ENCODE results near the gene SLC25A6. TPM values are rescaled to one million over a fixed set of nuclear protein-coding genes. Genes with fewer than 3 reads are reported as not detected.
"Not testable (repeated sequence)": the region's sequence is repeated elsewhere in the genome, so short reads cannot be mapped to it uniquely, and the experiment has no call there.

Gene SLC25A6
- polyA plus RNA-seq, 4 donors: 374 to 650 (median 494) TPM

DNA sequence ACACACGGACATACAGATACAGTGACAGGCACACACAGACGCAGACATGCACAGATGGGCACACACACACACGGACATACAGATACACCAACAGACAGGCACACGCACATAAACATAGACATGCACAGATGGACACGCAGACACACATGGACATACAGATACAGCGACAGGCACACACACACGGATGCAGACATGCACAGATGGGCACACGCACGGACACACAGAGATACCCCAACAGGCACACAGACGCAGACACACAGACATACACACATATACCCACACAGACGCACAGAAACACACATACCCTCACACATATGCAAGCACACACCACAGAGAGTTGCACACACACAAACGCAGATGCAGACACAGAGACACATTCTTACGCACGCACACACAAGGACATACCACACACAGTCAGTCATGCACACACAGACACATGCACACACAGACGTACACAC lies 24.4 kb upstream of the SLC25A6 start:
- DNase-seq (ENCODE audit: low read depth in 4 of 4, low spot score in 3 of 4): no peak

- no peak for DNase-seq (ENCODE audit: low read depth in 4 of 4, low spot score in 3 of 4)
Measured at GRCh38 chrX:1412551-1413161, 20.7 kb upstream of the SLC25A6 start.

- DNase-seq (ENCODE audit: low read depth in 4 of 4, low spot score in 3 of 4): peak in 3 of 4 donors; percentile 25 to 35 (median 28)
Measured at GRCh38 chrX:1411326-1411725, 19.4 kb upstream of the SLC25A6 start.

- no peak for DNase-seq (ENCODE audit: low read depth in 4 of 4, low spot score in 3 of 4)
Measured at GRCh38 chrX:1407035-1407434, 15.1 kb upstream of the SLC25A6 start.

- DNase-seq (ENCODE audit: low read depth in 4 of 4, low spot score in 3 of 4): not testable (repeated sequence)
Measured at GRCh38 chrX:1405769-1406168, 13.9 kb upstream of the SLC25A6 start.

DNA sequence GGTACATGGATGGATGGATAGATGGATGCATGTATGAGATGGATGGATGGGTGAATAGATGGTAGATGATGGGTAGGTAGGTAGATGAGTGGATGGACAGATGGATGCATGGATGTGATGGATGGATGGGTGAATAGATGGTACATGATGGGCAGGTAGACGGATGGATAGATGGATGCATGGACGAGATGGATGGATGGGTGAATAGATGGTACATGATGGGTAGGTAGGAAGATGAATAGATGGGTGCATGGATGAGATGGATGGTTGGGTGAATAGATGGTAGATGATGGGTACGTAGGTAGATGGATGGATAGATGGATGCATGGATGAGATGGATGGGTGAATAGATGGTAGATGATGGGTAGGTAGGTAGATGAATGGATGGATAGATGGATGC lies 12.0 kb upstream of the SLC25A6 start:
- not testable (repeated sequence) for DNase-seq (ENCODE audit: low read depth in 4 of 4, low spot score in 3 of 4)

DNA sequence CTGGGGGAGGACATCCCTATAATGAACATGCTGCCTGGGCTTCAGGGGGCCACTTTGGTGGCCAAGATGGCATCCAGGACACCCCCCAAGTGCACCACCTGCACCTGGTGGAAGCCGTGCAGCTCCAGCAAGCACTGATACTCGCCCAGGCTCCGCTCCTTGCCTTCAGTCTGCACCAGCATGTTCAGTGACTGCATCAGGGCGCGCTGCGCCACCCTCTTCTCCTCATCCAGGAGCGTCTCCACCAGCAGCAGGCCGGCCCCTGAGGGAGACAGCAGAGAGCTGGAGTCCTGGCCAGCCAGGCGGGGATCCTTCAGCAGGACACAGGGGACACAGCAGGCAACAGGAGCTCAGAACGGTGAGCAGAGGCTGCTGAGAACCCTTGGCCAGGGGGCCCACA lies 11.3 kb upstream of the SLC25A6 start:
- no peak for DNase-seq (ENCODE audit: low read depth in 4 of 4, low spot score in 3 of 4)

DNA sequence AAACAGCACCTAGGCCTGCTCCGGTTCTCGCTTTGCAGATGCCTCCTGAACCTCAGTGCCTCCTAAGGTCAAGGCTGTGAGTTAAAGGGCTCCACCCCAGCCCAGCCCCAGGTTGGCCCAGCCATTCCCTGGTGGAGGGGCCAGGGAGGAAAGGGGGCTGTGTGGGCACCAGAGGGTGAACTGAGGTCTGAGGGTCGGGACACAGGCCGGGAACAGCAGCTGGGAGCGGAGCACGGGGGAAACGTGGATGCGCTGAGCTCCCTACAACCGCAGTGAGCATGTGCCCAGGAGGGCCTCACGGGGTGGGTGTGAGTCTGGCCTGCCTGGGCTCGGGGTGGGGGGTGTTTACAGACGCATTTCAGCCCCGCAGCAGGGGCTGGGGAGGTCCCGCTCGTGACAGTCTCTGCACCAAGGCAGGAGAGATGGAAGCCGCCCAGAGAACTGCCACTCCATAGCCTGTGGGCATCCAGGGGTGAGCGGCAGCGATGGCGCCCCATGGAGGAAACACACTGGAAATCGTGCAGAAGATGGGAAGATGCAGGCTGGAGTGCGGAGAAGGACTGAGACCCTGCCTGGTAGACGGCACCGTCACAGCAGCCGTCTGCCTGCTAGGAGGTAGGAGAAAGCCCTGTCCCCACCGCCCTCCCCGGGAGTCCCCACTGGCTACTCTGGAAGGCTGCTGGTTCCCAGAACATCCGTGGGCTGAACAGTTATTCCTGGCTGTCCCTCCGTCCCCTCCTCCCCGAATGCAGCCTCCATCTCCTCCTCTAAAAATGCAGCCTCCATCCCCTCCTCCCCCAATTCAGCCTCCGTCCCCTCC lies 9.9 kb upstream of the SLC25A6 start:
- DNase-seq (ENCODE audit: low read depth in 4 of 4, low spot score in 3 of 4): no peak

DNA sequence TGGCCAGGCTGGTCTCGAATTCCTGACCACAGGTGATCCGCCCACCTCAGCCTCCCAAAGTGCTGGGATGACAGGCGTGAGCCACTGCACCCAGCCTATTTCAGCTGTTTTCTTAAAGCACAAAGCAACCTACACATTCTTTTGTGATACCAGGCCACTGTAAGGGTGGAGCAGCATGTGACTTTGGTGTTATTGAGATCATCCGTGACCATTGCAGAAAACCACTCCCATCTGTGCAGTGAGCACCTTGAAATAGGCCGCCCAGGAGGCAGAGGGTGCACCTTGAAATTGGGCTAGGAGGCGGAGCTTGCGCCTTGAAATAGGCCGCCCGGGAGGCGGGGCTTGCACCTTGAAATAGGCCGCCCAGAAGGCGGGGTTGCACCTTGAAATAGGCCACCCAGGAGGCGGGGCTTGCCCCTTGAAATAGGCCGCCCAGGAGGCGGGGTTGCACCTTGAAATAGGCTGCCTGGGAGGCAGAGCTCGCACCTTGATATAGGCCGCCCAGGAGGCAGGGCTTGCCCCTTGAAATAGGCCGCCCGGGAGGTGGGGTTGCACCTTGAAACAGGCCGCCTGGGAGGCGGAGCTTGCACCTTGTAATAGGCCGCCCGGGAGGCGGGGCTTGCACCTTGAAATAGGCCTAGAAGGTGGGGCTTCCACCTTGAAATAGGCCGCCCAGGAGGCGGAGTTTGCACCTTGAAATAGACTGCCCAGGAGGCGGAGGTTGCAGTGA lies 9.0 kb upstream of the SLC25A6 start:
- DNase-seq (ENCODE audit: low read depth in 4 of 4, low spot score in 3 of 4): no peak

DNA sequence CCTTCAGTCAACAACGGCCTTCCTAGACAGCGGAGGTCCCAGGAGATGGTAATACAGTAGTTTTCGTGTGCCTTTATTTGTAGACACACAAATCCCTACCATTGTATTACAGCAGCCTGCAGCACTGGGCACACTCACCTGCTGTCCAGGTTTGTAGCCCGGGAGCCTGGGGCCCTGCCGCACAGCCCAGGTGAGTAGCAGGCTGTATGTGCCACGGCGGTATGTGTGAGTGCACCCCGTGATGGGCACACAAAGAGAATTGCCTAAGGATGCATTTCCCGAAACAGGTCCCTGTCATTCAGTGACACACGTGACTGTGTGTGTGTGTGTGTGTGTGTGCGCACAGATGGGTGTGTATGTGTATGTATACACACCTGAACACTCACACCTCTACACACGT lies 8.1 kb upstream of the SLC25A6 start:
- DNase-seq (ENCODE audit: low read depth in 4 of 4, low spot score in 3 of 4): no peak

DNA sequence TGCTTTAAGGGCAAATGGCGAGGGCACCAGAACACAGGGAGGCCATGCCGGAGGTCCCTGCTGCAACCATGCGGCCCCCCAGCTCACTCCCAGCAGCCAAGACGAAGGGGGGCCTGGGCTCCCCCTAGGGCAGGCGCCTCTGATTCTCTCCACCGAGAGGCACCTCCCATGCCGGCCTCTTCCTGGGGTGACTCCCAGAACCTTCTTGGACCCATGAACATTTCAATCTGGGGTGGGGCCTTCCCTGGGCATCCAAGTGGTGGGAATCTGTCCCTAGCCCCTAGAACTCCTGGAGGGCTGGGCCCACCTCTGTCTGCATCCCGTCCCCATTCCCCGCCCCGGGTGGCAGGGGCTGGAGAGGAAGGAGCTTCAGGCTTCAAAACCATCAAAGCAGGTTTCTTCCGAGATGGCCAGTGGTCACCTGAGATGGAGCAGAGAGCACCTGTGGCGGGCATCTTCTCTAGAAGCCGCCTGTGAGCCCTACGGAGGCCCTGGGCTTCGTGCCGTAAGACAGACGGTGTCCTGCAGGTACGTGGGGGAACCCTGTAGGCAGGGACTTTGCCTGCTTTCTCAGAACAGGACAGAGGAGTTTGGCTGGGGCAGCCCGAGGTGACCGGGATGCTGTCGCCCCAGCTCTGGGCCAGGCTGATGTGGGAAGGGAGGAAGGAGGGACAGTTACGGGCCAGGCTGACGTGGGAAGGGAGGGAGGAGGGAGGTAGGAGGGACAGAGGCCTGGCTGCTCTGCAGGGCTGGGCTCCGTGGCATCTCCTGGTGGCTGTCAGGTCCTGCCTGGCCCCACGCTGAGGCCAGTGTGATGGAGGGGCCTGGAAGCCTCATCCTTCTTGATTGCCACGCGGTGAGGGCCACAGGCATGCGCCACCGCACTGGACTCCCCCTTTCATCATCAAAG lies 6.8 kb upstream of the SLC25A6 start:
- DNase-seq (ENCODE audit: low read depth in 4 of 4, low spot score in 3 of 4): no peak

GRCh38 chrX:1397441-1398270 lies 5.7 kb upstream of the SLC25A6 start:
- DNase-seq (ENCODE audit: low read depth in 4 of 4, low spot score in 3 of 4): no peak

- DNase-seq (ENCODE audit: low read depth in 4 of 4, low spot score in 3 of 4): no peak
Measured at GRCh38 chrX:1397001-1397400, 5.1 kb upstream of the SLC25A6 start.

GRCh38 chrX:1395646-1396216 lies 3.8 kb upstream of the SLC25A6 start:
- DNase-seq (ENCODE audit: low read depth in 4 of 4, low spot score in 3 of 4): no peak

- no peak for DNase-seq (ENCODE audit: low read depth in 4 of 4, low spot score in 3 of 4)
Measured at GRCh38 chrX:1394731-1395501, 3.0 kb upstream of the SLC25A6 start.

- DNase-seq (ENCODE audit: low read depth in 4 of 4, low spot score in 3 of 4): no peak
Measured at GRCh38 chrX:1393871-1394615, 2.1 kb upstream of the SLC25A6 start.

DNA sequence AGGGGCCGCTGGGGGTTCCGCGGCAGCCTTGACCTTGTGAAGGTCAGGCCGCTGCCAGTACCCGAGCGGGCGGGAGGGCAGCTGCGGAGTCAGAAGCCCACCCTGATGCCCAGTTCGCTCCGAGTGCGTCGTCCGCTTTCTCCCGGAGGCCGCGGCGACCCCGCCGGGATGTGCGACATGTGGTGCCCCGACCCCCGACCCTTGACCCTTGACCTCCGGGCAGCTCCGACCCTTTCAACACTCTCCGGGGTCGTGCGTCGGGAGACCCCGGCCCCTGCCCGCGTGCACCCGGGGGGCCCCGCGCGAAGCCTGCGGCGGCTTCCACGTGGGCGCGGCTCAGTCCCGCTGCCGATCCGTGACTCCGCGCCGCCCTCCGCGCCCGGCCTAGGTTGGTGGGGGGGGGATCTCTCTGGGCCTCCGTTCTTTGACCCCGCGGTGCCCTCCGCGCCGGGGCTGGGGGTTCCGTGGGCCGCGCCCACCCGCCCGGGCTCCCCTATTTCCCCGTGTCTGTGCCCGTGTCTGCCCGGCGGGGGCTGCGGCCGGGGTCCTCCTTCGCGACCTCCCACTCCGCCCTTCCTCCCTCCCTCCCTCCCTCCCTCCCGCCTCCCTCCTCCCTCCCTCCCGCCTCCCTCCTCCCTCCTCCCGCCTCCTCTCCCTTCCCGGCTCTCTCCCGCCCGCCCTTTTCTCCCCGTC lies 609 bp upstream of the SLC25A6 start:
- peak; percentile 46 to 65 (median 60) for DNase-seq (ENCODE audit: low read depth in 4 of 4, low spot score in 3 of 4)
